Spinal cord (tissue), 10 donors: ENCODE results near the gene TRIO. TPM values are rescaled to one million over a fixed set of nuclear protein-coding genes. Genes with fewer than 3 reads are reported as not detected.

Experiments used
- DNase-seq, 6 donors: peaks; one replicate each; pipeline versions ENCODE4 v3.0.0 to v3.0.0-alpha.2; 2013 to 2015; ENCODE audit warnings: low spot score in 6 of 6, low read depth in 4 of 6
- H3K27ac ChIP-seq: one replicate; pipeline ENCODE4 v1.5.1; 2013; ENCODE audit warnings: low read depth, low read length, control low read depth
- H3K27me3 ChIP-seq: one replicate; pipeline ENCODE4 v1.6.1; 2013; ENCODE audit warnings: low read length; ENCODE audit not compliant: control insufficient read depth, insufficient read depth
- H3K36me3 ChIP-seq: one replicate; pipeline ENCODE4 v1.6.1; 2013; ENCODE audit warnings: low read length; ENCODE audit not compliant: control insufficient read depth, insufficient read depth
- H3K4me1 ChIP-seq: one replicate; pipeline ENCODE4 v1.6.1; 2013; ENCODE audit warnings: low read length; ENCODE audit not compliant: control insufficient read depth, insufficient read depth
- H3K4me3 ChIP-seq: one replicate; pipeline ENCODE4 v1.5.1; 2013; ENCODE audit warnings: low read depth, low read length, control low read depth
- H3K9me3 ChIP-seq: one replicate; pipeline ENCODE4 v1.6.1; 2013; ENCODE audit warnings: low read length; ENCODE audit not compliant: control insufficient read depth, insufficient read depth
- WGBS: methylation state at CpG from one replicate; pipeline ENCODE4 v1.1.5; 2013; ENCODE audit warnings: missing lambda C conversion rate; ENCODE audit not compliant: insufficient coverage; 5-methylcytosine and 5-hydroxymethylcytosine counted together
- polyA plus RNA-seq, 2 donors: library from polyadenylated mRNA; unstranded; fragments of 120-200 nt; gene quantifications; one replicate each; pipeline ENCODE4 v1.2.1, GENCODE V29; 2013; ENCODE audit not compliant: insufficient read length in 2 of 2
- total RNA-seq, 2 donors: library from RNA; depleted of rRNA in 1 of 2; stranded (reverse); fragments of 120-200 nt in 1 of 2; fragments of >200 nt in 1 of 2; gene quantifications; one replicate each; pipeline versions ENCODE4 v1.2.3 to v1.2.4, GENCODE V29; 2013 to 2014
- donor health status: healthy.

TRIO gene
- total and polyA plus RNA-seq, 4 donors: 175 to 253 (median 240) TPM

GRCh38 chr5:14242871-14243383, 99.8 kb downstream of the TRIO start:
- 78% methylated on average over 2 of the region's 7 CpGs for WGBS
- Histone ChIP-seq H3K27ac (no peak overlapping the region), H3K36me3 (no peaks in the 10 kb centered on the region), H3K4me3 (no peak overlapping the region), H3K4me1 (peaks cover 27% of the 10 kb centered on the region), H3K9me3 (no peaks in the 10 kb centered on the region), H3K27me3 (no peaks in the 10 kb centered on the region)
- DNase-seq: no peak

DNA sequence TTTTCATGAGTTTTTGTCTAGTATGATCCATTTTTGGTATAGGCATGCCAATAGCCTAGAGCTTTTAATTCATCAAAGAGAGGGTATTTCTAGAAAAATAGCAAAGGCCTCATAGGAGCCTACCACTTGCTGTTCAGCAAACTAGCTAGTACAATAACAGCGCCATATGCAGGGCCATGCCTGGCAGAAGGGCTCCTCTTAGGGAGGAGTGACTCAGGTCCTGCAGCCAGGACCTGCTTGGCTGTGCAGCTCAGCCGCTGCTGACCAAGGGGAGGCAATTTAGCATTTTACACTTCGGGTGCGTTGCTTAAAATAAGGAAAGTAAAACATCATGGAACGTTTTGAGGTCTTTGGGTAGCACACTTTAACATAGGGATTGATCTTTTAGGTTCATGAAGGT, 100.6 kb downstream of the TRIO start:
- DNase-seq: no peak
- Histone ChIP-seq H3K4me3 (no peak overlapping the region), H3K36me3 (no peaks in the 10 kb centered on the region), H3K9me3 (no peaks in the 10 kb centered on the region), H3K27ac (no peak overlapping the region), H3K4me1 (peaks cover 30% of the 10 kb centered on the region), H3K27me3 (no peaks in the 10 kb centered on the region)
- WGBS: 89% methylated on average over 1 of the region's 5 CpGs

DNA sequence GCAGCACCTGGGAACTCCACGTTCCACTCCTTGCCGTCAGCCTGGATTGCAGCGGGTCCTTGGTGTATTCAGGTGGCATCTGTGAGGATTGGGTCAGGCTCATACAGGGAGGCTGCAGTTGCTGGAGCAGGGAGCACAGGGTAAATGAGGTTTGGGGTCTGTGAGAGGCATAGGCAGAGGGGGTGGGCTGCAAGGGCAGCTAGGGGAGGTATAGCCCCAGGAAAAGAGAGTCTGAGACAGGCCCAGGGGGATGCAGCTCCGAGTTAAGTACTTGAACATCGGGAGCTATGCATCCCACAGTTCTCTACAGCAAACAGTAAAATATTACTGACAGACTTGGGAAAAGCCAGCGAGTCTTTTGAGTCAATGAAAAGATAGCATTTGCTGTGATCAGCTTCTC, 101.6 kb downstream of the TRIO start:
- Histone ChIP-seq H3K4me1 (peaks cover 38% of the 10 kb centered on the region), H3K4me3 (no peak overlapping the region), H3K27me3 (no peaks in the 10 kb centered on the region), H3K9me3 (no peaks in the 10 kb centered on the region), H3K27ac (no peak overlapping the region), H3K36me3 (no peaks in the 10 kb centered on the region)
- no peak for DNase-seq
- WGBS: 64% methylated on average over 3 of the region's 6 CpGs

DNA sequence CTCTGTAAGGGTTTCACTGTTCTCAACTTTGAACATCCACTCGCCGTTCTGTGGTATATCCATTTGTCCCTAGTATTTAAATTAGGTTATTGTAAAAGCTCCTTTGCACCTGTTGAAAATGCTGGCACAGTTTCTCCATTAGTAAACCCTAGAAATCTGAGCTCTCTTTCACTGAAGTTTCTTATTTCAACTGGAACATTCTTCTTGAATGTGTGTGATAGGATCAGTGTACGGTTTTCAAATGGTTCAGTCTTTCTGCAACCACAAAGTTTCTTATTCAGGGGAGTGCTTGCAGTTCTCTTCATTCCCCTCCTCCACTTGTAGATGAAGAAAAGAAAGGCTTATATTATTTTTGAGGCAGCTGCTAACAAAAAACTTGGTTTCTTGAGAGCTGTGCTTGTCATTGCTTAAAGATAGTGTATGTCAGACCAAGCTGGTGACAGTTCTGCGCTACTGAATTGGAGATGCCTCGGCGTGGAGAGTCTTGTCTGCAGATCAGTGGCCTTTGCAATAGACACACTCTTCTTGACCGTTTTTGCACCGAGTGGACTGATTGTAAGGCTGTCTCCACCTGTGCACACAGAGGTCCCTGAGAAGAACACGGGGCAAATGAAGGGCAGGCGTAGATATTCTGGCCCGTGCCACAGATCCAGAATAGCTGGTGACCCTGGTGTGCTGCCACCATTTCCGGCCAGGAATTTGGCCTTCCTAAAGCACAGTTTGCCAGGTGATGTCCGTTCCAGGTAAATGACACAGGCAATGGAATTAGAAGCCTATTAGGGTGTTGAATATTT, 102.2 kb downstream of the TRIO start:
- 65% methylated on average over 9 of the region's 13 CpGs for WGBS
- Histone ChIP-seq H3K9me3 (no peaks in the 10 kb centered on the region), H3K27me3 (no peaks in the 10 kb centered on the region), H3K4me3 (no peak overlapping the region), H3K36me3 (no peaks in the 10 kb centered on the region), H3K27ac (no peak overlapping the region), H3K4me1 (peaks cover 44% of the 10 kb centered on the region)
- DNase-seq: no peak

- WGBS: 90% methylated on average over 6 of the region's 9 CpGs
- Histone ChIP-seq H3K4me3 (no peak overlapping the region), H3K9me3 (no peaks in the 10 kb centered on the region), H3K27ac (no peak overlapping the region), H3K27me3 (no peaks in the 10 kb centered on the region), H3K36me3 (no peaks in the 10 kb centered on the region), H3K4me1 (peaks cover 52% of the 10 kb centered on the region)
- DNase-seq: no peak
These were observed 103.4 kb downstream of the TRIO start for GRCh38 chr5:14246350-14247053.

GRCh38 chr5:14247054-14247386, 103.9 kb downstream of the TRIO start:
- Histone ChIP-seq H3K9me3 (no peaks in the 10 kb centered on the region), H3K27ac (no peak overlapping the region), H3K4me1 (peaks cover 54% of the 10 kb centered on the region), H3K36me3 (no peaks in the 10 kb centered on the region), H3K4me3 (no peak overlapping the region), H3K27me3 (no peaks in the 10 kb centered on the region)
- no peak for DNase-seq
- 19% methylated on average over 4 of the region's 4 CpGs for WGBS

DNA sequence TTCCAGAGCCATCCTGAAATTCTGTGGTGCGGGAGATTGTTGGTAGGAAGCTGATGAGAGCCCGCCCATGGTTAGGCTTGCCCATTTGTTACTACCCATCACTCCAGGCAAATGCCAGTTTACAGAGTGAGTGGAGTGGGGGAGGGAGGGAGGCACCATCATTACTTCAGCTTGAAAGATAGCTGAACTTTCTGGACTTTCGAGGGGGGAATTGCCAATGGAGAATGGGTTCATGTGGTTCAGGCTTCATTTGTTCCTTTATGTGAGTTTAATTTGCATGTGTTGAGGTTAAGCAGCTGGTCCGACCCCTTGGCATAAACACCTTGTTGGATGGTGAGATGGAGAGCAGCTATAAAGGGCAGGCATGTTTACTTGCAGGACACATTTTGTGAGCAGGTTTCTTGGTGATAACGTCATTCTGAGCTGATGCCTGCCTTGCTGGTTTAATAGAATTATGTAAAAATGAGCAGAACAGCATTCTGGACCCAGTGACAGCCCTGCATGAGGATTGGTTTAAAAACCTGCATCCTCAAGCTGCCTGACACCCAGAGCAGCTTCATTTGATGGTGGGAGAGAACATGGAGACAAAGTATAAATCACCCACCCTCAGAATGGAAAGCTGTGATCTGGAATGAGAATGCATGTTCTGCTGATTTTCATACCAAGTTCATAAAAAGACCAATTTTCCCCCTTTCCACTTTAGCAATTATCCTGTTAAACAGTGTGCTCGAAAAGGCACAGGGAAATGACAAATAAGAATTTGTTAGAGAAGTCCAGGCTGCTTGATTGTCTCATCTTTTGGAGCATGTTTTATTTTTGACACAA, 106.3 kb downstream of the TRIO start:
- peak overlapping the region; percentile 26 for H3K4me3 ChIP-seq
- peak overlapping the region; percentile 77 for H3K27ac ChIP-seq
- peak in 2 of 6 donors; percentile 72 to 84 for DNase-seq
- H3K9me3 ChIP-seq: no peaks in the 10 kb centered on the region
- 36% methylated on average over 4 of the region's 6 CpGs for WGBS
- H3K4me1 ChIP-seq: peaks cover 66% of the 10 kb centered on the region
- no peaks in the 10 kb centered on the region for H3K36me3 ChIP-seq
- H3K27me3 ChIP-seq: no peaks in the 10 kb centered on the region

- Histone ChIP-seq H3K36me3 (no peaks in the 10 kb centered on the region), H3K9me3 (no peaks in the 10 kb centered on the region), H3K4me1 (peaks cover 63% of the 10 kb centered on the region), H3K27ac (peak overlapping the region; percentile 77), H3K4me3 (peak overlapping the region; percentile 26), H3K27me3 (no peaks in the 10 kb centered on the region)
- DNase-seq: peak; percentile 69 to 99 (median 84)
- WGBS: 6% methylated on average over 11 of the region's 16 CpGs
These were observed 107.0 kb downstream of the TRIO start for GRCh38 chr5:14250084-14250695.
